ENCODE data around the gene MEG3.
"Not testable (repeated sequence)": the region's sequence is repeated elsewhere in the genome, so short reads cannot be mapped to it uniquely, and the experiment has no call there.

MEG3 gene

GRCh38 chr14:100810435-100810834 is 15.5 kb upstream of the MEG3 start:
- TF ChIP-seq POU2F2 (IDR thresholded peaks at IDR 0.05; ENCODE audit: low read depth, low read length) (no peak), PAX5 (IDR thresholded peaks at IDR 0.05; ENCODE audit: insufficient read depth, low read length, severe bottlenecking) (no peak)
- FAIRE-seq, result no peak
- no peak for DNase-seq (ENCODE audit: insufficient read length, low spot score)

- FAIRE-seq (no peak), DNase-seq (ENCODE audit: insufficient read length, low spot score) (no peak)
- TF ChIP-seq POLR2AphosphoS5 (IDR thresholded peaks at IDR 0.05; ENCODE audit: low read depth, low read length) (no peak), PAX5 (IDR thresholded peaks at IDR 0.05; ENCODE audit: insufficient read depth, low read length, severe bottlenecking) (no peak), SPI1 (IDR thresholded peaks at IDR 0.05; ENCODE audit: low read depth, low read length) (no peak), TAF1 (IDR thresholded peaks at IDR 0.05; ENCODE audit: low read depth, low read length) (no peak), POLR2A (IDR thresholded peaks at IDR 0.05; ENCODE audit: low read depth, low read length) (no peak), POU2F2 (IDR thresholded peaks at IDR 0.05; ENCODE audit: low read depth, low read length) (no peak)
Observed at GRCh38 chr14:100810861-100811461, 15.0 kb upstream of the MEG3 start.

- FAIRE-seq, result no peak
- DNase-seq (ENCODE audit: insufficient read length, low spot score), result no peak
- TF ChIP-seq SPI1 (IDR thresholded peaks at IDR 0.05; ENCODE audit: low read depth, low read length), result no peak
- TF ChIP-seq TAF1 (IDR thresholded peaks at IDR 0.05; ENCODE audit: low read depth, low read length), result no peak
- TF ChIP-seq POLR2A (IDR thresholded peaks at IDR 0.05; ENCODE audit: low read depth, low read length), result no peak
- no peak for TF ChIP-seq POLR2AphosphoS5 (IDR thresholded peaks at IDR 0.05; ENCODE audit: low read depth, low read length)
- TF ChIP-seq POU2F2 (IDR thresholded peaks at IDR 0.05; ENCODE audit: low read depth, low read length), result no peak
- TF ChIP-seq PAX5 (IDR thresholded peaks at IDR 0.05; ENCODE audit: insufficient read depth, low read length, severe bottlenecking), result no peak
Observed at GRCh38 chr14:100813291-100813690, 12.6 kb upstream of the MEG3 start.

- TF ChIP-seq POU2F2 (IDR thresholded peaks at IDR 0.05; ENCODE audit: low read depth, low read length) (no peak), PAX5 (IDR thresholded peaks at IDR 0.05; ENCODE audit: insufficient read depth, low read length, severe bottlenecking) (no peak), SPI1 (IDR thresholded peaks at IDR 0.05; ENCODE audit: low read depth, low read length) (no peak), POLR2AphosphoS5 (IDR thresholded peaks at IDR 0.05; ENCODE audit: low read depth, low read length) (no peak), TAF1 (IDR thresholded peaks at IDR 0.05; ENCODE audit: low read depth, low read length) (no peak), POLR2A (IDR thresholded peaks at IDR 0.05; ENCODE audit: low read depth, low read length) (no peak)
- FAIRE-seq, result no peak
- no peak for DNase-seq (ENCODE audit: insufficient read length, low spot score)
Observed at GRCh38 chr14:100815478-100816285, 10.2 kb upstream of the MEG3 start.

- DNase-seq (ENCODE audit: insufficient read length, low spot score) (no peak), FAIRE-seq (no peak)
- no peak for TF ChIP-seq POLR2AphosphoS5 (IDR thresholded peaks at IDR 0.05; ENCODE audit: low read depth, low read length)
- no peak for TF ChIP-seq POLR2A (IDR thresholded peaks at IDR 0.05; ENCODE audit: low read depth, low read length)
- no peak for TF ChIP-seq SPI1 (IDR thresholded peaks at IDR 0.05; ENCODE audit: low read depth, low read length)
- TF ChIP-seq POU2F2 (IDR thresholded peaks at IDR 0.05; ENCODE audit: low read depth, low read length), result no peak
- TF ChIP-seq PAX5 (IDR thresholded peaks at IDR 0.05; ENCODE audit: insufficient read depth, low read length, severe bottlenecking), result no peak
- TF ChIP-seq TAF1 (IDR thresholded peaks at IDR 0.05; ENCODE audit: low read depth, low read length), result no peak
Observed at GRCh38 chr14:100816286-100816949, 9.5 kb upstream of the MEG3 start.

- FAIRE-seq, result no peak
- TF ChIP-seq POLR2AphosphoS5 (IDR thresholded peaks at IDR 0.05; ENCODE audit: low read depth, low read length) (no peak), SPI1 (IDR thresholded peaks at IDR 0.05; ENCODE audit: low read depth, low read length) (no peak), PAX5 (IDR thresholded peaks at IDR 0.05; ENCODE audit: insufficient read depth, low read length, severe bottlenecking) (no peak), POU2F2 (IDR thresholded peaks at IDR 0.05; ENCODE audit: low read depth, low read length) (no peak), POLR2A (IDR thresholded peaks at IDR 0.05; ENCODE audit: low read depth, low read length) (no peak), TAF1 (IDR thresholded peaks at IDR 0.05; ENCODE audit: low read depth, low read length) (no peak)
- DNase-seq (ENCODE audit: insufficient read length, low spot score), result no peak
Observed at GRCh38 chr14:100816950-100817901, 8.7 kb upstream of the MEG3 start.

GRCh38 chr14:100818221-100818699 is 7.7 kb upstream of the MEG3 start:
- FAIRE-seq (no peak), DNase-seq (ENCODE audit: insufficient read length, low spot score) (no peak)
- no peak for TF ChIP-seq PAX5 (IDR thresholded peaks at IDR 0.05; ENCODE audit: insufficient read depth, low read length, severe bottlenecking)
- TF ChIP-seq POLR2AphosphoS5 (IDR thresholded peaks at IDR 0.05; ENCODE audit: low read depth, low read length), result no peak
- no peak for TF ChIP-seq POU2F2 (IDR thresholded peaks at IDR 0.05; ENCODE audit: low read depth, low read length)
- no peak for TF ChIP-seq SPI1 (IDR thresholded peaks at IDR 0.05; ENCODE audit: low read depth, low read length)
- TF ChIP-seq TAF1 (IDR thresholded peaks at IDR 0.05; ENCODE audit: low read depth, low read length), result no peak
- TF ChIP-seq POLR2A (IDR thresholded peaks at IDR 0.05; ENCODE audit: low read depth, low read length), result no peak

- FAIRE-seq; DNase-seq (ENCODE audit: insufficient read length, low spot score): not testable (repeated sequence)
Observed at GRCh38 chr14:100818923-100819322, 7.0 kb upstream of the MEG3 start.

GRCh38 chr14:100819453-100819828 is 6.5 kb upstream of the MEG3 start:
- DNase-seq (ENCODE audit: insufficient read length, low spot score), result no peak
- no peak for TF ChIP-seq PAX5 (IDR thresholded peaks at IDR 0.05; ENCODE audit: insufficient read depth, low read length, severe bottlenecking)
- TF ChIP-seq SPI1 (IDR thresholded peaks at IDR 0.05; ENCODE audit: low read depth, low read length), result no peak
- no peak for TF ChIP-seq POLR2AphosphoS5 (IDR thresholded peaks at IDR 0.05; ENCODE audit: low read depth, low read length)
- no peak for TF ChIP-seq POLR2A (IDR thresholded peaks at IDR 0.05; ENCODE audit: low read depth, low read length)
- TF ChIP-seq TAF1 (IDR thresholded peaks at IDR 0.05; ENCODE audit: low read depth, low read length), result no peak
- TF ChIP-seq POU2F2 (IDR thresholded peaks at IDR 0.05; ENCODE audit: low read depth, low read length), result no peak
- no peak for FAIRE-seq
